T-helper 1 cell treated with Interleukin-12 subunit alpha and Interleukin-12 subunit beta and Interleukin-4 antibody, amounts not matched to agents 30 μg/mL and 1 μg/mL, for 36 hours (primary cell): Measurements from ENCODE around the gene OR1L6.

Experiments
- H3K27ac Mint-ChIP-seq: one replicate; pipeline ENCODE4 v1.8.0; 2021; ENCODE audit warnings: mild to moderate bottlenecking, mixed read lengths
- H3K27me3 Mint-ChIP-seq: one replicate; pipeline ENCODE4 v1.8.0; 2021; ENCODE audit warnings: low read depth, mixed read lengths
- H3K36me3 Mint-ChIP-seq: one replicate; pipeline ENCODE4 v1.8.0; 2021; ENCODE audit warnings: low read depth, mixed read lengths
- H3K4me1 Mint-ChIP-seq: one replicate; pipeline ENCODE4 v1.8.0; 2021; ENCODE audit warnings: low read depth, mixed read lengths
- H3K4me3 Mint-ChIP-seq: one replicate; pipeline ENCODE4 v1.8.0; 2021; ENCODE audit warnings: mild to moderate bottlenecking, moderate library complexity, mixed read lengths
- H3K9me3 Mint-ChIP-seq: one replicate; pipeline ENCODE4 v1.8.0; 2021; ENCODE audit warnings: mixed read lengths

The OR1L6 gene

GRCh38 chr9:122789256-122790046, 47.3 kb downstream of the OR1L6 start:
- Mint-ChIP-seq H3K36me3 (no peaks in the 10 kb centered on the region), H3K4me3 (no peak overlapping the region), H3K9me3 (no peaks in the 10 kb centered on the region), H3K27me3 (no peaks in the 10 kb centered on the region), H3K4me1 (no peaks in the 10 kb centered on the region), H3K27ac (no peak overlapping the region)

- no peaks in the 10 kb centered on the region for H3K27me3 Mint-ChIP-seq
- H3K27ac Mint-ChIP-seq, result no peak overlapping the region
- no peak overlapping the region for H3K4me3 Mint-ChIP-seq
- no peaks in the 10 kb centered on the region for H3K36me3 Mint-ChIP-seq
- no peaks in the 10 kb centered on the region for H3K9me3 Mint-ChIP-seq
- no peaks in the 10 kb centered on the region for H3K4me1 Mint-ChIP-seq
Measured at GRCh38 chr9:122791872-122792669, 50.0 kb downstream of the OR1L6 start.

GRCh38 chr9:122797316-122798063, 55.4 kb downstream of the OR1L6 start:
- no peaks in the 10 kb centered on the region for H3K4me1 Mint-ChIP-seq
- no peaks in the 10 kb centered on the region for H3K36me3 Mint-ChIP-seq
- H3K27me3 Mint-ChIP-seq, result no peaks in the 10 kb centered on the region
- H3K4me3 Mint-ChIP-seq, result no peak overlapping the region
- no peak overlapping the region for H3K27ac Mint-ChIP-seq
- H3K9me3 Mint-ChIP-seq, result no peaks in the 10 kb centered on the region
